OCI-LY7 (cell line): ENCODE results near the gene SELPLG. TPM values are rescaled to one million over a fixed set of nuclear protein-coding genes. Genes with fewer than 3 reads are reported as not detected.

Experiments
- BruUV-seq: library from RNA; stranded (reverse); fragments of 400-500 nt; replicated peaks from 2 replicates; lab custom pipeline; 2021; lab: Mats Ljungman, UMichigan
- CTCF ChIA-PET: fragments of 300-600 bp; sonication (Branson Sonifier 250); formaldehyde crosslinking; loops from one replicate; lab custom pipeline; 2022; ENCODE audit warnings: antibody characterized with exemption; ENCODE audit not compliant: unreplicated experiment; lab: Charles Lee
- POLR2A ChIA-PET: fragments of 300-600 bp; sonication (Branson Sonifier 250); formaldehyde crosslinking; loops from one replicate; lab custom pipeline; 2022; ENCODE audit warnings: antibody characterized with exemption; lab: Charles Lee
- DNase-seq: peaks from one replicate; pipeline ENCODE4 v3.0.0-alpha.2; 2015; ENCODE audit warnings: low spot score
- H2AFZ ChIP-seq: fragments of 200-600 bp; sonication (generic), shearing (Covaris generic); 2 replicates; pipeline ENCODE4 v1.6.1; 2014; ENCODE audit warnings: mild to moderate bottlenecking, antibody characterized with exemption, low read length, moderate library complexity
- H3K27ac ChIP-seq: fragments of 200-600 bp; sonication (generic); 2 replicates; pipeline ENCODE4 v1.5.1; 2014; ENCODE audit warnings: mixed run types, low read depth, mild to moderate bottlenecking, moderate library complexity, low read length, inconsistent platforms; ENCODE audit not compliant: poor library complexity, severe bottlenecking
- H3K36me3 ChIP-seq: fragments of 200-600 bp; sonication (generic); 2 replicates; pipeline ENCODE4 v1.6.1; 2014; ENCODE audit warnings: mild to moderate bottlenecking, antibody characterized with exemption, low read length, moderate library complexity, mixed read lengths; ENCODE audit not compliant: insufficient read depth
- H3K4me1 ChIP-seq: fragments of 200-600 bp; sonication (generic); 2 replicates; pipeline ENCODE4 v1.5.1; 2014; ENCODE audit warnings: mild to moderate bottlenecking, low read length; ENCODE audit not compliant: insufficient read depth, poor library complexity, severe bottlenecking
- H3K4me2 ChIP-seq: fragments of 200-600 bp; sonication (generic); 2 replicates; pipeline ENCODE4 v1.6.1; 2014; ENCODE audit warnings: mild to moderate bottlenecking, low read length
- H3K4me3 ChIP-seq: fragments of 200-600 bp; sonication (generic); 2 replicates; pipeline ENCODE4 v1.5.1; 2014; ENCODE audit warnings: mild to moderate bottlenecking, low read depth, low read length; ENCODE audit not compliant: poor library complexity, severe bottlenecking
- H3K79me2 ChIP-seq: fragments of 200-600 bp; sonication (generic); 2 replicates; pipeline ENCODE4 v1.6.1; 2016; ENCODE audit warnings: low read depth, mild to moderate bottlenecking, low read length, moderate library complexity, mixed read lengths; ENCODE audit not compliant: insufficient read depth
- H3K9me2 ChIP-seq: fragments of 200-600 bp; sonication (generic); 2 replicates; pipeline ENCODE4 v1.6.1; 2016; ENCODE audit warnings: mild to moderate bottlenecking, low read length, mixed read lengths; ENCODE audit not compliant: insufficient read depth
- H3K9me3 ChIP-seq: fragments of 200-600 bp; sonication (generic); 2 replicates; pipeline ENCODE4 v1.6.1; 2014; ENCODE audit warnings: mild to moderate bottlenecking, mixed run types, low read length, mixed read lengths
- H4K20me1 ChIP-seq: fragments of 200-600 bp; sonication (generic); 2 replicates; pipeline ENCODE4 v1.6.1; 2014; ENCODE audit warnings: mild to moderate bottlenecking, antibody characterized with exemption, low read length, moderate library complexity, mixed read lengths; ENCODE audit not compliant: insufficient read depth
- CTCF ChIP-seq: fragments of 200-600 bp; sonication (generic); conservative IDR thresholded peaks from 2 replicates; pipeline ENCODE4 v1.5.1; 2014; ENCODE audit warnings: mild to moderate bottlenecking, antibody characterized with exemption, low read length, moderate library complexity, mixed read lengths
- EZH2phosphoT487 ChIP-seq: fragments of 200-600 bp; sonication (generic); IDR thresholded peaks from 2 replicates; pipeline ENCODE4 v1.6.1; 2018; ENCODE audit warnings: low read depth, borderline replicate concordance, mild to moderate bottlenecking, mixed run types, antibody characterized with exemption, low read length, moderate library complexity, mixed read lengths
- intact Hi-C: fragments of 100-400 bp; cut with micrococcal nuclease; formaldehyde crosslinking; loops from one replicate; pipeline ENCODE4 v1.10.0; 2022; ENCODE audit not compliant: unreplicated experiment
- total RNA-seq, 2 experiments: library from RNA; depleted of rRNA in 1 of 2; stranded (reverse); fragments of >200 nt in 1 of 2; shearing (Covaris generic) in 1 of 2; gene quantifications; 2 replicates each; pipeline ENCODE4 v1.2.3, GENCODE V29; 2014 to 2022

Gene SELPLG
- total RNA-seq, 2 experiments from 2014 or later: 20.0 to 21.0 TPM

GRCh38 chr12:108635997-108636808, 2.5 kb upstream of the SELPLG start:
- Histone ChIP-seq H3K9me3 (0 out of 2 replicates have a peak, but pooled peaks cover 4% of the 10 kb centered on the region), H3K27ac (peak overlapping the region; percentile 99), H3K9me2 (no peaks in the 10 kb centered on the region), H2AFZ (no peak overlapping the region), H3K79me2 (peaks cover 48% of the 10 kb centered on the region; the same call in 1 of the 2 replicates), H3K4me2 (peak overlapping the region; percentile 77), H3K4me3 (peak overlapping the region; percentile 75), H4K20me1 (no peaks in the 10 kb centered on the region), H3K36me3 (peaks cover 21% of the 10 kb centered on the region), H3K4me1 (peaks cover 88% of the 10 kb centered on the region)
- ChIA-PET CTCF (interaction anchor here (0.6 to 3.5 kb wide), 7 partner anchors 19 to 168 kb away, joined by 3 to 18 read pairs (median 3); no protein-coding TSS in a partner anchor), POLR2A (interaction anchor here (0.7 to 17.7 kb wide), 25 partner anchors 9 to 487 kb away, joined by 3 to 330 read pairs (median 5); partner anchors contain the start of genes ISCU and SART3)
- peak; percentile 74 for DNase-seq
- TSS peak; percentile 93 for BruUV-seq
- intact Hi-C loops: loop anchor here (1.0 to 10.0 kb wide), 5 partner anchors 28 to 1681 kb away; partner anchors contain the start of genes ALKBH2, TMEM263 and UNG
- no peak for TF ChIP-seq CTCF
- no peak for TF ChIP-seq EZH2phosphoT487

GRCh38 chr12:108635201-108635996, 1.7 kb upstream of the SELPLG start:
- peak overlapping the region; percentile 77 for H3K4me2 ChIP-seq
- H3K79me2 ChIP-seq: peaks cover 48% of the 10 kb centered on the region; the same call in 1 of the 2 replicates
- H3K27ac ChIP-seq: peak overlapping the region; percentile 99
- peaks cover 21% of the 10 kb centered on the region for H3K36me3 ChIP-seq
- H4K20me1 ChIP-seq: no peaks in the 10 kb centered on the region
- no TSS peak for BruUV-seq
- no peak overlapping the region for H2AFZ ChIP-seq
- peaks cover 88% of the 10 kb centered on the region for H3K4me1 ChIP-seq
- peak overlapping the region; percentile 75 for H3K4me3 ChIP-seq
- intact Hi-C loops: loop anchor here (1.0 to 10.0 kb wide), 5 partner anchors 29 to 1681 kb away; partner anchors contain the start of genes ALKBH2, TMEM263 and UNG
- ChIA-PET CTCF (interaction anchor here (0.6 to 3.5 kb wide), 6 partner anchors 18 to 169 kb away, joined by 3 to 18 read pairs (median 3); no protein-coding TSS in a partner anchor), POLR2A (interaction anchor here (0.6 to 17.7 kb wide), 29 partner anchors 8 to 487 kb away, joined by 3 to 330 read pairs (median 5); partner anchors contain the start of genes ISCU and SART3)
- no peaks in the 10 kb centered on the region for H3K9me2 ChIP-seq
- H3K9me3 ChIP-seq: 0 out of 2 replicates have a peak, but pooled peaks cover 4% of the 10 kb centered on the region
- DNase-seq: peak; percentile 98
- TF ChIP-seq CTCF: no peak
